HFFc6 (cell line): ENCODE data around the gene MYRF. TPM values are rescaled to one million over a fixed set of nuclear protein-coding genes. Genes with fewer than 3 reads are reported as not detected.

Experiments
- DNase-seq: peaks from one replicate; pipeline ENCODE4 v3.0.0-alpha.2; 2018
- H3K27ac Mint-ChIP-seq: 2 replicates; pipeline ENCODE4 v1.8.0; 2020; ENCODE audit warnings: mild to moderate bottlenecking, mixed read lengths
- H3K27me3 Mint-ChIP-seq: 2 replicates; pipeline ENCODE4 v1.8.0; 2021; ENCODE audit warnings: mild to moderate bottlenecking, moderate library complexity, mixed read lengths; ENCODE audit not compliant: insufficient read depth
- H3K36me3 Mint-ChIP-seq: 2 replicates; pipeline ENCODE4 v1.8.0; 2021; ENCODE audit warnings: low read depth, mixed read lengths
- H3K4me1 Mint-ChIP-seq: 2 replicates; pipeline ENCODE4 v1.8.0; 2020; ENCODE audit warnings: low read depth, mixed read lengths
- H3K4me3 Mint-ChIP-seq: 2 replicates; pipeline ENCODE4 v1.8.0; 2020; ENCODE audit warnings: mild to moderate bottlenecking, moderate library complexity, mixed read lengths
- H3K9me3 Mint-ChIP-seq: 2 replicates; pipeline ENCODE4 v1.8.0; 2020; ENCODE audit warnings: mild to moderate bottlenecking, mixed read lengths
- total RNA-seq, 6 experiments: library from RNA; stranded (reverse); fragmentation: NEBNext Ultra II Directional; extraction: Animal tissue kit (Norgen Biotek cat#: 25700); gene quantifications; 2 replicates in 1 of 6; 3 replicates in 5 of 6; pipeline ENCODE4 v1.2.3, GENCODE V29; 2021
- TF ChIP-seq, protein P1 (sequence below): fragments of 200-600 bp; sonication (generic); IDR thresholded peaks from 2 replicates; pipeline ENCODE4 v1.5.0; 2021; ENCODE audit warnings: antibody characterized with exemption, mild to moderate bottlenecking

Gene MYRF
- total RNA-seq, 6 experiments from 2014 or later = 0.24 to 0.67 (median 0.53) TPM

DNA sequence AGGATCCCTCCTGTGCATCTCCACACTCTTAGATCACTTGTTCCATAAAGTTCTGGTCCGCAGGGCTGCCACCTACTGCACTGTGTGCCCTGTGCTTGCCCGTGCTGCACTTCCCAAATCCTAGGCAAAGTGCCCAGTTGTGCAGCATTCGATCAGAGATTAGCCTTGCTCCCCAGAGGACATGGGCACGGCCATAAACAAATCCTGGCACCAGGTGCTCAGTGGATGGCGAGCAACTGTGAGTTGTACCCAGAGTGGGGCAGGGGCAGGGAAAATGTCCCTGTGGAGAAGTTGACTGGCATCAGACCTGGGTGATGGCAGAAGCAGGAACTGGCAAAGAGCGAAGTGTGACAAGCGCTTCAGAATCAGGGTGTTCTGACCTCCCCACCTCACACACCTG, 80.3 kb downstream of the MYRF start:
- Mint-ChIP-seq H3K27ac (no peak overlapping the region), H3K4me1 (peaks cover 47% of the 10 kb centered on the region), H3K9me3 (no peaks in the 10 kb centered on the region), H3K4me3 (no peak overlapping the region), H3K36me3 (no peaks in the 10 kb centered on the region), H3K27me3 (peaks cover 2% of the 10 kb centered on the region)
- TF ChIP-seq, protein P1, sequence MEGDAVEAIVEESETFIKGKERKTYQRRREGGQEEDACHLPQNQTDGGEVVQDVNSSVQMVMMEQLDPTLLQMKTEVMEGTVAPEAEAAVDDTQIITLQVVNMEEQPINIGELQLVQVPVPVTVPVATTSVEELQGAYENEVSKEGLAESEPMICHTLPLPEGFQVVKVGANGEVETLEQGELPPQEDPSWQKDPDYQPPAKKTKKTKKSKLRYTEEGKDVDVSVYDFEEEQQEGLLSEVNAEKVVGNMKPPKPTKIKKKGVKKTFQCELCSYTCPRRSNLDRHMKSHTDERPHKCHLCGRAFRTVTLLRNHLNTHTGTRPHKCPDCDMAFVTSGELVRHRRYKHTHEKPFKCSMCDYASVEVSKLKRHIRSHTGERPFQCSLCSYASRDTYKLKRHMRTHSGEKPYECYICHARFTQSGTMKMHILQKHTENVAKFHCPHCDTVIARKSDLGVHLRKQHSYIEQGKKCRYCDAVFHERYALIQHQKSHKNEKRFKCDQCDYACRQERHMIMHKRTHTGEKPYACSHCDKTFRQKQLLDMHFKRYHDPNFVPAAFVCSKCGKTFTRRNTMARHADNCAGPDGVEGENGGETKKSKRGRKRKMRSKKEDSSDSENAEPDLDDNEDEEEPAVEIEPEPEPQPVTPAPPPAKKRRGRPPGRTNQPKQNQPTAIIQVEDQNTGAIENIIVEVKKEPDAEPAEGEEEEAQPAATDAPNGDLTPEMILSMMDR = no peak
- DNase-seq = no peak

DNA sequence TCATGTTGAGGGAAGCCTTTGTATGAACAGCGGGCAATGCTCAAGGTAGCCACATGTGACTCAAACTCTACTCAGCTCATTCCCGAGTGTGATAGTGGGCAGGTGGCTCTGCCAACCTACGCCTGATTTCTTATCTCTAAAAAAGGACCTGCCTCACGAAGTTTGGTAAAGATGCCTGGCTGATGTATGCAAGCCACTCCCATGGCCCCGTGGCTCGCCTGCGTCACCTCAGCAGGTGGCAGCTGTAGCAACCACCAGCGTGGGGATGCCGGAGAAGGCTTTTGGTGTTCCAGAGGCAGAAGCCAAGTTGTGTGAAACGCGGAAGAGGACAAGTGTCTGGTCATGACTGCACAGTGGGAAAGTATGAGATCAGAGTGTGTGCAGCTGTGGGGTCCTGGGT, 81.0 kb downstream of the MYRF start:
- Mint-ChIP-seq H3K4me1 (peaks cover 47% of the 10 kb centered on the region), H3K4me3 (no peak overlapping the region), H3K9me3 (no peaks in the 10 kb centered on the region), H3K27me3 (peaks cover 2% of the 10 kb centered on the region), H3K27ac (no peak overlapping the region), H3K36me3 (no peaks in the 10 kb centered on the region)
- no peak for DNase-seq
- TF ChIP-seq, protein P1 = no peak

DNA sequence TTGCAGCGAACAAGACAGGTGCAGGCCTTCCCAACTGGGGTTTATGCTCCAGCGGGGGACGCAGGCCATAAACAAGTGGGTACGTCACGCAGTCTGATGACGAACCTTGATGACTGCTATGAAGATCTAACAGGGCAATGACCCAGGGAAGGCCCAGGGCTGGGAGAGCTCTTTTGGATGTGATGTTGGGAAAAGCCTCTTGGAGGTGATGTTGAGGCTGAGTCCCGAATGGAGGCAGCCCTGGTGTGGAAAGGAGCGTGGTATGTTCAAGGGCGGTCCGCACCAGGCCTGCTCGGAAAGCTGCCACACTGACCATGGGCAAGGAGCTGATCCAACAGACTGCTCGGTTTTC, 81.5 kb downstream of the MYRF start:
- no peaks in the 10 kb centered on the region for H3K9me3 Mint-ChIP-seq
- H3K4me1 Mint-ChIP-seq = peaks cover 47% of the 10 kb centered on the region
- H3K27me3 Mint-ChIP-seq = peaks cover 5% of the 10 kb centered on the region
- no peak for DNase-seq
- TF ChIP-seq, protein P1 = no peak
- H3K4me3 Mint-ChIP-seq = no peak overlapping the region
- no peak overlapping the region for H3K27ac Mint-ChIP-seq
- H3K36me3 Mint-ChIP-seq = 0 out of 2 replicates have a peak, but pooled peaks cover 4% of the 10 kb centered on the region

DNA sequence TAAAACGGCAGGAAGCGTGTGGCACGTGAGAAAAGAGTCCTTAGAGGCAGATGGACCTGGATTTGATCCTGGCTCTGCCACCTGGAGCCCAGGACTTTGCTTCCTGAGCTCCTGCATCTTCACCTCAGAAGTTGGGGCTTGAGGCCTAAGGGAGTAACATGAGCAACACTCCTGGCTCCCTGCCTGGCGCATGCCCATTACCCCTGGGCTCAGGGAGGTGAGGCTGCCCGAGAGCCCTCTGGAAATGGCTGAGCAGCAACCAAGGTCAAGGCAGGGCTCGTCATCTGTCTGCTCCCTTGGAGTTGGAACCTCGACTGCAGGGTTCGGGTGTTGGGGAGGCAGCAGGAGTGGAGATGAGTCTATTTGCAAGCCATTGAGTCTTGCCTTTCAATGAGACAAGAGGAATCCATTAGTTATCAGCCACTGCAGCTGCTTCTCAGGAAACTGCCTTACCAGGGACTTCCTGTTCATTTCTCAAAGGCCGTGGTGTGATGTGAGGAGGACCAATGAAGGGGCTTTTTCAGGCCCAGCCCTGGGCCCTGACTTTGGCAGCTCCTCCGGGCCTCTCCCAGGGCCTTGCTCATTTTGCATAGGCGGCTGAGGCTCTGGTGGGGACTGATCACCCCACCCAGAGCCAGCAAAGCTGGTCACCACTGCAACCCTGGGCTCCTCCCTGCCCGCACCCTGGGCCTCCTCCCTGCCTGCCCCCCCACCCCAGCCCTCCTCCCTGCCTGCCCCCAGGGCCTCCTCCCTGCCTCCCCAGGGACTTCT, 82.0 kb downstream of the MYRF start:
- TF ChIP-seq, protein P1 = no peak
- H3K27me3 Mint-ChIP-seq = peaks cover 3% of the 10 kb centered on the region
- DNase-seq = no peak
- peaks cover 43% of the 10 kb centered on the region for H3K4me1 Mint-ChIP-seq
- peaks cover 9% of the 10 kb centered on the region; the same call in 1 of the 2 replicates for H3K36me3 Mint-ChIP-seq
- H3K9me3 Mint-ChIP-seq = no peaks in the 10 kb centered on the region
- H3K27ac Mint-ChIP-seq = peak overlapping the region; percentile 21; the same call in 1 of the 2 replicates
- H3K4me3 Mint-ChIP-seq = no peak overlapping the region

DNA sequence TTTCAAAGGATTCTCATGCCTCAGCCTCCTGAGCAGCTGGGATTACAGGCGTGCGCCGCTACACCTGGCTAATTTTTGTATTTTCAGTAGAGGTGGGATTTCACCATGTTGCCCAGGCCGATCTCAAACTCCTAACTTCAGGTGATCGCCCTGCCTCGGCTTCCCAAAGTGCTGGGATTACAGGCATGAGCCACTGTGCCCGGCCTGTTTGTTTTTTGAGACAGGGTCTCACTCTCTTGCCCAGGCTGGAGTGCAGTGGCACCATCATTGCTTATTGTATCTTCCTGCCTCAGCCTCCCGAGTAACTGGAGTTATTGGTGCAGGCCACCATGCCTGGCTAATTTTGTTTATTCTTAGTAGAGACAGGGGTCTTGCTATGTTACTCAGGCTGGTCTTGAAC, 83.8 kb downstream of the MYRF start:
- Mint-ChIP-seq H3K4me1 (peaks cover 27% of the 10 kb centered on the region), H3K36me3 (peaks cover 23% of the 10 kb centered on the region), H3K9me3 (no peaks in the 10 kb centered on the region), H3K4me3 (no peak overlapping the region), H3K27me3 (peaks cover 3% of the 10 kb centered on the region), H3K27ac (no peak overlapping the region)
- TF ChIP-seq, protein P1 = no peak
- no peak for DNase-seq
